ENCODE results near the gene DIAPH2.

GRCh38 chrX:97609357-97609756, 924.7 kb downstream of the DIAPH2 start:
- TF ChIP-seq CTCF (IDR thresholded peaks at IDR 0.05) (no peak), POLR2A (IDR thresholded peaks at IDR 0.05) (no peak)
